ENCODE data around the gene ROBO2.
"Not testable (repeated sequence)": the region's sequence is repeated elsewhere in the genome, so short reads cannot be mapped to it uniquely, and the experiment has no call there.

ROBO2 gene

DNA sequence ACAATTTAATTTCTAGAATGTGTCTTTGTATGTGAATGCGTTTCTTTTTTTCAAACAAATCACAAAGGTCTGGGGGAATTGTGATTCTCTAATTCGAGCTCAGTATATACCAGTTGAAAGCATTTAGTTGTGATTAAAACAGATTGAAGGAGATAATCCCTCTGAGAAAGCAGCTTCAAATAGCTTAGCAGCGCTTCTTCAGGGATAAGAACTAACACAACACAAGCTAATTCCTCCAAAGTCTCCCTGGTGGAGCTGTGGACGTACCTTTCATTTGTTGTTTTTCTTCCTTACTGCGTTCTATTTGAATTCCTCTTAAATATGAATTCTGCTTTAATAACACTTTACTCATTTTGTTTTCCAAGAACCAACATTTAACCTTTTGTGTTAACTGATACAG, 286.7 kb downstream of the ROBO2 start:
- DNase-seq (ENCODE audit: low read depth, low spot score) = no peak

DNA sequence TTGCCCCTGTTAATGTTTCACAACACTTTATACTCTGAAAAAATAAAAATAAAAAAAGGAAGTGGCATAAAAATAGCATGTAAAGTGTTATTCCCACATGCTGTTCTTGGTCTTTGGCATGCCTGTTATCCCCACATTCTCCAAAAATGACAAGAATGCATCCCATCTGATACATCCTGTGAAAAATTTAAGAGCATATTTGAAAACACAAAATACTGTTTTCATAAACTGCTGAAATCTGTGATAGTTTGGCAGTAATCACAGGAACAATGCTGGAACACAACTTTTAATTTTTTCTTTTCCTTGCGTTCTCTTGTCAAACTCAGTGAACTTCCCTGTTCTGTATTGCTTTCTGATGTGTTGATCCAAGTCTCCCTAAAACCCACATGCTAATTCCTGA, 288.8 kb downstream of the ROBO2 start:
- DNase-seq (ENCODE audit: low read depth, low spot score) = no peak

DNA sequence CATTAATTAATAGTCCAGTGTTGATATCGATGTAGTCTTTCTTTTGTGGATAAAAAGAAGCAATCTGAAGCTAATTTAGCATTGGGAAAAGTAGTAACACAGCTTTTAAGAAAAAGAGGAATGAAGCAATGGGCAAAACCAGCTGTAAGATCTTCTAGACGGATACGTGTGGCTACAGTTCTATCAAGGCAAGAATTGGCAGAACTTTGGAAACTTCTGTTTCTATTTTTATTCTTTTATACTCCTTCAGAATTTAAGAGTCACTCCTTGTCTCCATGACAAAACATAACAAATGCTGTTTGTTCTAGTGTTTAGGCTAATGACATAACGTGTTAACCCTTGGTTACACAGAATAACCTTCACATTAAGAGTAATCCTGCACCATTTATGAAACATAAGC, 289.2 kb downstream of the ROBO2 start:
- no peak for DNase-seq (ENCODE audit: low read depth, low spot score)

DNA sequence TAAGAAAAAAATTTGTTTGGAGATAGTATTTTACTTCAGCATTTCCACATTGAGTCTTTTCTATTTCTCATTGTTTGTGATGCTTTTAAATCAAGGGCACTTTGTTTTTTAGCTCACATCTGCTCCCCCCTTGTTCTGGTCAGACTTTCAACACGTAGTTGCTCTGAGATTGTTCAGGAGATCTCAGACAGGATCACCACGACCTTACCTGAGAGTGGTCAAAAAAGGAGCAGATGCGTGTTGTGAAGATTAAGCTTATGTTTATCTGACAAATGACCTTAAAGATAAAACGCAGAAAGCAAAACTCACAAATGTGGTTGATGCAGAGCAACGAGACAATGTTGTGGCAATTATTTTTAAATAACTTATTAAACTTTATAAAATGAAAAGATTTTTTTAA, 298.3 kb downstream of the ROBO2 start:
- no peak for DNase-seq (ENCODE audit: low read depth, low spot score)

DNA sequence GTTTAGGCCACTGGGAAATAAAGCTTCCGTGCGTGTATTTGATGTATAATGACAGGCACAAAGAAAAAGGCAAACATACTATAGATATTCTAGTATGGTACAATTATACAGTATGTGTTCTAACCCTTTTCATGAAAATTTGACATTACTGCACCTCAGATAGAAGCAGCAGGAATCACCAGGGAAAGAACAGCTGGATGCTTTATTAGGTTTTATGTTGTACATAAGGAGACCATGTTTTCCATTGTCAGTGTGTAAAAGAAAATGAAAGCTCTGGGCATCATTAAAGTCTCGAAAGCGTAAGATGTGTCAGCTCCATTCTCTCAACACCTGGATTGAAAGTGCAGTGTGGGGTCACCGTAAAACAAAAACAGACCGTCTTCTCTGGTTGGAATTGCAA, 302.1 kb downstream of the ROBO2 start:
- DNase-seq (ENCODE audit: low read depth, low spot score) = no peak

DNA sequence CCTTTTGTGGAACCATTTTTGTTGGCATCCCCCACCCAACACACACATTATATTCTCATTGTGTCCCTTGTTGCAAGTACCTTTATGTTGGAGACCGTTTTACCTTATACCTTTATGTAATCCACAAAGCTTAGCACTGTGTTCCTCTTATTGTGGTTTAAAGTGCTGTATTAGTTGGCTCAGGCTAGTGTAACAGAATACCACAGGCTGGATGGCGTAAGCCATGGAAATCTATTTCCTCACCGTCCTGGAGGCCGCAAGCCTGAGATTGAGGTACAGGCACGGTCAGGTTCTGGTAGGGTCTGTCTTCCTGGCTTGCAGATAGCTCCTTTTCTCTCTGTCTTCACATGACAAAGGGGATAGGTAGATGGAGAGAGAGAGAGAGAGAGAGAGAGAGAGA, 302.8 kb downstream of the ROBO2 start:
- DNase-seq (ENCODE audit: low read depth, low spot score) = no peak

DNA sequence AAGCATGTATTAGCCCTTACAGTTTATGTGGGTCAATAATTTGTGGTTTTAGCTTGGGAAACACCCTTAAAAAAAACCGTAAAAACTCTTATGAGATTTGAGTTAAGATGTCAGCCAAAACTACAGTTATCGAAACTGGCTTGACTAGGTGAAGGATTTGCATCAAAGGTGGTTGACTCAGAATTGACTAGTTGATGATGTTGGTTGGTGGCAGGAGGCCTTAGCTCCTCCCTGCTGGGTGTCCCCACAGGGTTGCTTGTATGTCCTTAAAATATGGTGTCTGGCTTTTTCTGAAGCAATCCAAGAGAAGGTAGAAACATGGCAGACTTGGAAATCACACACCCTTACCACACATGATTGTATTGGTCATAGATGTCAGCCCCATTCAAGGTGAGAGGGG, 305.1 kb downstream of the ROBO2 start:
- DNase-seq (ENCODE audit: low read depth, low spot score) = no peak

DNA sequence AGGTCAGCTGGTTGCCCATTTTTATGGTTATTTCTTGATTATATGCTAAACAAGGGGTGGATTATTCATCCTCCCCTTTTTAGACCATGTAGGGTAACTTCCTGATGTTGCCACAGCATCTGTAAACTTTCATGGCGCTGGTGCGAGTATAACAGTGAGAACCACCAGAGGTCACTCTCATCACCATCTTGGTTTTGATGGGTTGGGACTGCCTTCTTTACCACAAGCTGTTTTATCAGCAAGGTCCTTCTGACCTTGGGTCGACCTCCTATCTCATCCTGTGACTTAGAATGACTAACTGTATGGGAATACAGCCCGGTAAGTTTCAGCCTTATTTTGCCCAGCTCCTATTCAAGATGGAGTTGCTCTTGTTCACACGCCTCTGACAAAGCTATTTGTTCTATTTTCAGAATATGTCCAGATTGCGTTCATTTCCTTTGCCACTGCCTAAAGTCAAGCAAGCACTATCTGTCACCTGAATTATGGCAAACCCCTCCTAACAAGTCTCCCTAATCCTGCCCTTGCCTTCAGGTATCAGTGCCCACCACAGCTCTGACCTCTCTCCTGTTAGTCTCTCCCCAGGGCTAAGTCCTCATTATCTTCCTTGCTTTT, 308.5 kb downstream of the ROBO2 start:
- DNase-seq (ENCODE audit: low read depth, low spot score) = no peak

DNA sequence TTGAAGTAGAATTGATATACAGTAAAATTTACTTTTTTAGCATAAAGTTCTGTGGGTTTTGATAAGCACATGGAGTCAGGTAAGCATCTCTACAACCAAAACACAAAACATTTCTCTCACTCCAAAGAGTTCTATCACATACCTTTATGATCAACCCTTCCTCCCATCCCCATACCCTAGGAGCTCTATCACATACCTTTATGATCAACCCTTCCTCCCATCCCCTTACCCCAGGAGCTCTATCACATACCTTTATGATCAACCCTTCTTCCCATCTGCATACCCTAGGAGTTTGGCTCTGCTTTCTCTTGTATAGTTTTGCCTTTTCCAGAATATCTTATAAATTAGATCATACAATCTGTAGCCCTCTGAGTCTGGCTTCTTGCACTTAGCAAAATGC, 315.1 kb downstream of the ROBO2 start:
- DNase-seq (ENCODE audit: low read depth, low spot score) = no peak

DNA sequence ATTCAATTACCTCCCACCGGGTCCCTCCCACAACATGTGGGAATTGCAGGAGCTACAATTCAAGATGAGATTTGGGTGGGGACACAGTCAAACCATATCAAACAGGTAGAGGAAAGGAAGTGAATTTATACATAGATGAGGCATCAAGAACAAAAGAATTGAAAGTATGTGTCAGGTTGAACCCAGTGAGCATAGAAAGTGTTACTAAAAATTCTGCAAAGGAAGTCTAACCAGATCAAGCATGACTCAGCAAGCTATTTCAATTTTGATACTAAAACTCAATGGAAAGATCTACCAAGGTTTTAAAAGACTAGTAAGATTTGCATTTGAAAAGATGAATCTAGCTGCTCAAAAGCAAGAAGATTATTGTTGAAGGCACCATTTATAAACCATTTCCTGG, 323.0 kb downstream of the ROBO2 start:
- no peak for DNase-seq (ENCODE audit: low read depth, low spot score)

DNA sequence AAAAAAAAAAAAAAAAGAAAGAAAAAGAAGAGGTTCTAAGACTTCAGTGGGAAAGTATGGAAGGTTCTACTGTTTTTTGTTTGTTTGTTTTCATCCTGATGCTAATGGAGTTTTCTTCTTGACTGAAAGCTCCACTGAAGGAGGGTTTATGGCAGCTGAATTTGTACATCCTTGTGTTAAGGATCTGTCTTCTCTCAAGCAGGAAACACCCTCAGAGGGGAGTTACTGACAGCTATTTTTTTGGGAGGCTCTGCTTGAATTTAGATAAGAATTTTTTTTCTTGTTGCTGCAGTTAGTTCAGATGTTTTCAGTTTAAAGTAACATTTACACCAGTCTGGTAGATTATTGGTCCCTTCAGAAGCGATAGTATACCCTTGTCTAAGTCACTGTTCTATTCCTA, 325.3 kb downstream of the ROBO2 start:
- DNase-seq (ENCODE audit: low read depth, low spot score) = no peak

DNA sequence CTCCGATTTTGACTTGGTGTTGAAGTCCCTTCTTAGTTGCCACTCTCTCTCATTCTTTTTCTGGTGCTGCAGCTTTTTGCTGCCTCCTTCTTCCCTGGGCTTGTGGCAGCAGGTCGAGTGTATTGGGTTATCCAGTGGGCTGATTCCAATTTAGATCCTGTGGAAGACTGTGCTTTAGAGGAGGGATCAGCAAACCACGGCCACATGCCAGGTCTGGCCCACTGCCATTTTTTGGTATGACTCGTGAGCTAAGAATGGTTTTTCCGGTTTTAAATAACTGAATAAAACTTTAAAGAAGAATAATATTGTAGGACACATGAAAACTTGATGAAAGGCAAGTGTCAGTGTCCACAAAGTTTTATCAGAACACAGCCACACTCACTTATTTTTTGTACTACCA, 330.5 kb downstream of the ROBO2 start:
- DNase-seq (ENCODE audit: low read depth, low spot score) = peak; percentile 32

DNA sequence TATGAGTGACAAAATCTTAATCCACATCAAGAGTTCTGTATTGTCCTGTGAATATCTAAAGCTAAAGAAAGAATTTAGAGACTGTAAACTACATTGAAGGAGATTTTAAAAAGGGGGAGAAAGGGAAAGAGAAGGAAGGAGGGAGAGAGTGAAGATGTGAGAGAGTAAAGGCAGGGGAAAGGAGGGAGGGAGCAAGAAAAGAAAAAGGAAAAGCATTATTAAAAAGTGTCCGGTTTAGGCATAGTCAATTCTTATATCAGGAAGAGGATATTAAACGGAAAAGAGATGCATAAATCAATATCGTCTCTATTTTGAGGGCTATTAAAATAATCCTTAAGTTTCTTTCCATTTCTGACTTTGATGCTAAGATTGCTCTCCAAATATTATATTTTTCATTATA, 332.1 kb downstream of the ROBO2 start:
- DNase-seq (ENCODE audit: low read depth, low spot score) = no peak

DNA sequence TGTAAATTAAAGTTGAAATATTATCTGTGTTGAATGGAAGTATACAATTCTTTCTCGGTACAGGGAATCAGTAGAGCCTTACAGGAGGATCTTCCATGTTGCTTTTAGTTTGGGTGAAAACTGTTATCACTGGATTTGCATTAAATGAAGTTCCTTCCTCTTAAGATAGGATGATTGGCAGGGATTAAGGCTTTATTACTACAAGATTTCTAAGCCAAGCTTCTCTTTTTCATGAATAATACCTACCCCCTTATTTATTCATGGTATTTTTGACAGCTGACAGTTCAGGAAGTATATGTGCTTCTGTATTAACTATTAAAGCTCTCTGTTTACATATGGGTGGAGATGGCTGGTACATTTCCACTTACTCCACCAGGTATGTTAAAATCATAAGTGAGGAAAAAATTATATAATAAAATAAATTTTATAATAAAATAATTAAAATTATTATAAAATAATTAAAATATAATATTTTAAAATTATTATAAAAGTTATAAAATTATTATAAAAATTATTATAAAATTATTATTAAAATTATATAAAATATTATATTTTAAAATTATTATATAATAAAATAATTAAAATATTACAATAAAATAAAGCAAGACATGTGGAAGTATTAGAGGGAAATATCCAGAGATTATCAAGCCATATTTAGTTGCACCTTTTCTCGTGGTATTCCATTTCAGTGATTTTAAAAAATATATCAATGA, 332.9 kb downstream of the ROBO2 start:
- no peak for DNase-seq (ENCODE audit: low read depth, low spot score)

DNA sequence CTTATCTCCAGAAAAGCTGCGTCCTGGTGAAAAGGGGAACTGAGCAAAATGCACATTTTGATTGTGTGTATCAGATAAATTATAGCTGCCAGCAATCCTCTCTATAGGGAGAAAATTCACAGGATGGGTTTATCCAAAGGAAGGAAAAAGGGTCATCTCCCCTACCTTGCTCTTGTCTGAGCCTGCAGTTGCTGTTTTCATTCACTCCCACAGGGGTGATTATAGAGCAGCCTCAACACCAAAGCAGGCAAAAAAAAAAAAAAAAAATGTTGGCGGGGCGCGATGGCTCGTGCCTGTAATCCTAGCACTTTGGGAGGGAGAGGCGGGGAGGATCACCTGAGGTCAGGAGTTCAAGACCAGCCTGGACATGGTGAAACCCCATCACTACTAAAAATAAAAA, 333.7 kb downstream of the ROBO2 start:
- DNase-seq (ENCODE audit: low read depth, low spot score) = no peak

DNA sequence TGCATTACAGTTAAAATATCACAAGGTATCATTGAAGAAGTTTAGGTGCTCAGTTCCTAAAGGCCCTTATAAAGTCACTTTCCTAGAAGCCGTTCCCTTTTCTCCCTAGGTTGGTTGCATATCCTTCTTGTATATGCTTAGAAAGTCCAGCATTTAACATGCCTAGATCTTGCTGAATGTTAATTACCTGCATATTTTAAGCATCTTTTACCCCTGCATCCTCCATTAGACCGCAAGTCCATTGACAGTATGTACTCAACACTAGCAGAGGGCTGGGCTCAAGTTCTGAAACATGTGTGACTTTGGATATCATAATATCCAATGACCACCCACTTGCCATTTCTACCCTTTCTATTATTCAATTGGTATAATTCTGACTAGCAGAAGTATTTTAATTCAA, 336.6 kb downstream of the ROBO2 start:
- no peak for DNase-seq (ENCODE audit: low read depth, low spot score)

DNA sequence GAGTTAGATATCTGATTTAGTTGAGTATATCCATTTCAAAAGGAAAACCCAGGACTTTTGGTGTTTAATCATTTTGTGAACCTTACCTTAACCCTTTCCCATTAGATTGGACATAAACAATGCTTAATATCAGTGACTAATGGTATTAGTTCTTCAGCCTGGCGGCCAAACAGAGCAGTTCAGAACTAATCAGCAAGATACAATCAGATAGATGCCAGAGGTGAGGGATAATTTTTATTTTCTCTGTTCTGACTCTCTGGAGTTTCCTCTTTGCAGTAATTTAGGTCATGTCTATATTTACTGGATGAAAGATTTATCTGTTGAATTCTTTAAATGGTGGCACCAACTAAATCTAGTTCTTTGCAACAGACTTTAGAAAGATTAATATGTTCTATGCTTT, 337.8 kb downstream of the ROBO2 start:
- DNase-seq (ENCODE audit: low read depth, low spot score) = no peak

DNA sequence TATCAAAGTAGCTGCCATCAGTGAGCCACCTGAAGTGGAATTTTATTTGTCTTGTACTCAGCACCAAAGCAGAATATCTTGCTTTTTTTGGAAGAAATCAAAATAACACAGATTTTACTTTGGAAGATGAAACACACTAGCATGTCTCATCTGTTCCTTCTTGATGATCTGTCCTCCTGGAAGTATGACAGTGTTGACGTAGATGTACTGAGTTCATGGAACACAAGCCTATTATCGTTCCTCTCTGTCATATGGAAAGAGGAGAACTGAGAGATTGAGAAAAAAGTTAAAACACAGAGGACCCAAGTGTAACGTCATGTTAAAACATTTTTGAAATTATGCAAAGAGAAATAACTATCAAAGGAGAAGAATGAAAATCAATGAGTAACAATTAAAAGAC, 340.2 kb downstream of the ROBO2 start:
- no peak for DNase-seq (ENCODE audit: low read depth, low spot score)

DNA sequence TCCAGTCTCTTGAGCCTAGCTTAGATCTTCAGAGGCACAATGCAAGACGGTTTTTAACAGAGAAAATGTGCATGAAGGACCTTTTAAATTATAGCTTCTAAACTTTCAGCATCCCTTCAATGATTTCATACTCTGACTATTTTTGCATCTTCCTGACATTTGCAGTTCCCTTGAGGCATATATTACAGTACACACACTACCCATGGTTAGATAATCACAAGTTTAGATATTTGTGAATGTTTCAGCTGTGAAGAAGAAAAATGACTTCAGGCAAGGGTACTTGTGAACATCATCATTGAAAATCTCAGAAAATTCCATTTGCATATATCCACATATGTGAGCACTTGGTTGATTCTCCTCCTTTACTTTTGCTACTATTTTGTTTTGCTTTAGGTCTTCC, 341.5 kb downstream of the ROBO2 start:
- no peak for DNase-seq (ENCODE audit: low read depth, low spot score)

DNA sequence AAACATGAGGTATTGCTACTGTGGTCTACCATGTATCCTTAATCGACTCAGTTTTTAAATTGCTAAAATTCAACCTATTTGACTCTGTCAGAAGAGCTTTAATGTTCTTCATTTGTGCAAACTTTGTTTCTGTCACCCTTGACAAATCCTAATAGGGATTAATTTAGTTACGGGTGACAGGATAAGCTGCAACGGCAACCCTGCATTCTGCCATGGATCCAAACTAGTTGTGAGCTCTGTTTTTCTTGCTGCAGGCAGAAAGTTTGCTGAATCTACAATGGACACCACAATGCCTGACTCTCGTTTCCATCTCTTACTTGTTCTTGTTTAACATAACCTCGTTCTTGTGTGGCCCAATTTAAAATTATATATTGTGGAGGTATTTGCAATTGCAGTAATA, 352.3 kb downstream of the ROBO2 start:
- DNase-seq (ENCODE audit: low read depth, low spot score) = no peak

DNA sequence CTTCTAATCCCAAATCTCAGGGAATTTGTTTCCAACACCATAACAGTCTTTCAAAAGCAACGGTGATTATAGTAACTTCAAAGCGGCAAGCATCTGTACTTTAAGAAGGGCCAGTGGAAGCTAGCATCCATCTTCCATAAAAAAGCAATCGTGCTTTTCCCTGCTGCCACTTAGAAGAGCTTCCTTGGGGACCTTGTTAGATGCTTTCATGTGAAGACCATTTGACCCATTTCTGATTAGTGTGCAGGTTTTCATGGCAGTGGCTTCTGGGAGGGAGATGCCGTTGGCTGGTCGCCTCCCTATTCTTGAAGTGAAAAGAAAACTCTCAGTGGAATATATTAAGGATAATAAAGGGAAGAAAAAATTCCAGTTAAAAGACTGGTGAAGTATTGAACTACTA, 354.1 kb downstream of the ROBO2 start:
- DNase-seq (ENCODE audit: low read depth, low spot score) = no peak

DNA sequence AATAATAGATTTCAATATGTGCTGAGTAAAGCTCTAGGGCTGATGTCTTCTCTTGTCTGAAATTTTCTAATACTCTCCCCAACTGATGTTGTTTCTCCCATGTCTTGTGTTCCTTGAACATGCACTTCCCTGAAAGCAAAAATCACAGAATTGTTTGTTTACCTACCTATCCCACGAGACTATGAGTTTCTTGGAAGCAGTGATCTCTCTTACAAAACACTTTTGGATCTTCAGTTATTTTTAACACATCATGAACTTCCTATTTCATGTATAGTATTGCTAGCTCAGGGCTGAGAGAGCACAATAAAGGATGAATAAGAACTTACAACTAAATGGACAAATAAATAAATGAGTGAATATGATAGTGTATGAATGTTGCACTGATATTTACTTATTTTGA, 365.0 kb downstream of the ROBO2 start:
- DNase-seq (ENCODE audit: low read depth, low spot score) = no peak

DNA sequence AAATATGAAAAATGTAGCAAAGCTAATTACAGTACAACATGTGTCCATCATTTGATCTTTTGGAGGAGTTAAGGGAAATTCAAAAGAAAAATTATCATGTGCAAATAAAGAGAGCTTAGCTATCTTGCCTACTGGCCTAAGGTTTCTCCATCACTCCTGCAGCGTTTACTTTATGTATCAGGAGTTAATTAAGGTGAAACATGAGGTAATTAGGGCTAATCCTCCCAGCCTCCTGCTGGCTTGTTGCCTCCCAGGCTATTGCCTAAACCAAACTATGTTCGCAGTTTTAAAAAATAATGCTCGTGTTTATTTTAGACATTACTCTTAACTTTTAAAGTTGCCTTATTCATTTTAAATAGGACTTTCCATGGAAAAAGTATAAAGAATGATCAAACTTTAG, 367.5 kb downstream of the ROBO2 start:
- DNase-seq (ENCODE audit: low read depth, low spot score) = no peak

DNA sequence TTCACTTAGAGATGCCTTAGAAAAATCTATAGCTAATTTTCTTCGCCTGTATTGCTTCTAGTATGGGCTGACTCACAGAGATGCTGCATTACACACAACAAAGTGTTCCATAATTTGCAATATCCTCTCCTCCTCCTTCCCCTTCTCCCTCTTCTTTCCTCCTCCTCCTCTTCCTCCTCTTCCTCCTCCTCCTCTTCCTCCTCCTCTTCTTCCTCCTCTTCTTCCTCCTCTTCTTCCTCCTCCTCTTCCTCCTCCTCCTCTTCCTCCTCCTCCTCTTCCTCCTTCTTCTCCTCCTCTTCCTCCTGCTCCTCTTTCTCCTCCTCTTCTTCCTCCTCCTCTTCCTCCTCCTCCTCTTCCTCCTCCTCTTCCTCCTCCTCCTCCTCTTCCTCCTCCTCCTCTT, 370.4 kb downstream of the ROBO2 start:
- not testable (repeated sequence) for DNase-seq (ENCODE audit: low read depth, low spot score)
